Stimulated activated CD4-positive, alpha-beta T cell treated with anti-CD3 and anti-CD28 coated beads, Interleukin-1b, Interleukin-23, amount 100 ng/mL, for 1 hour (primary cell): ENCODE measurements around the gene GJD3.
"Not testable (repeated sequence)": the region's sequence is repeated elsewhere in the genome, so short reads cannot be mapped to it uniquely, and the experiment has no call there.

Experiments
- DNase-seq, 2 donors: peaks; one replicate each; pipeline ENCODE4 v3.0.0-alpha.2; 2020; ENCODE audit warnings: low read depth in 2 of 2

Gene GJD3

DNA sequence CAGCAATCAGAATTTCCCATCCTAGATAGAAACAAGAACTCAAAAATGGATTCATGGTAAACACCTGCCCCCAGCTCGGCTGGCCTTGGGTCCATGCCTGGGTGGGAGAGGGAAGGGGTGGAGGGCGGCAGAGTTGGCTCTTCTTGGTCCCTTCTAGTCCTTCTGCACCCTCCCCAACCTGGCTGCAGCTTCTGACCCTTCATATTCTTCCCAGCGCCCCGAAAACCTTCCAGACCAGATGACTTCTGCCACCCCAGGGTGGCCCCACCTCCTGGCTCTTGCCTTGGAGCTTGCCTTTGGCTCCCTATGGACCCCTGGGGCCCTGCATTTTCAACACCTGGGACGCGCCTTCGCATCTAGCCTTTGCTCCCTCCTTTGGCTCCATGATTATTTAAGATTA is 5.4 kb upstream of the GJD3 start:
- no peak for DNase-seq

DNA sequence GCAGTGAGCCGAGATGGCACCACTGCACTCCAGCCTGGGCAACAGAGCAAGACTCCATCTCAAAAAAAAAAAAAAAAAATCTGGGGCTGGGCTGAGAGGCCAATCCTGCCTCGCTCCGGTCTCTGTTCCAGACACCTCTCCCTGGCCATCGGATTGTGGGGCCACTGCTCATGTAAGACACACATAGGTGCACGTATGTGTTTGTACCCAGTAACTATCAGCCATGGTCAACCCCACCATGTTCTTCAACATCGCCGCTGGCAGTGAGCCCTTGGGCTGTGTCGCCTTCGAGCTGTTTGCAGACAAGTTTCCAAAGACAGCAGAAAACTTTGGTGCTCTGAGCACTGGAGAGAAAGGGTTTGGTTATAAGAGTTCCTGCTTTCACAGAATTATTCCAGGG is 3.2 kb upstream of the GJD3 start:
- not testable (repeated sequence) for DNase-seq

DNA sequence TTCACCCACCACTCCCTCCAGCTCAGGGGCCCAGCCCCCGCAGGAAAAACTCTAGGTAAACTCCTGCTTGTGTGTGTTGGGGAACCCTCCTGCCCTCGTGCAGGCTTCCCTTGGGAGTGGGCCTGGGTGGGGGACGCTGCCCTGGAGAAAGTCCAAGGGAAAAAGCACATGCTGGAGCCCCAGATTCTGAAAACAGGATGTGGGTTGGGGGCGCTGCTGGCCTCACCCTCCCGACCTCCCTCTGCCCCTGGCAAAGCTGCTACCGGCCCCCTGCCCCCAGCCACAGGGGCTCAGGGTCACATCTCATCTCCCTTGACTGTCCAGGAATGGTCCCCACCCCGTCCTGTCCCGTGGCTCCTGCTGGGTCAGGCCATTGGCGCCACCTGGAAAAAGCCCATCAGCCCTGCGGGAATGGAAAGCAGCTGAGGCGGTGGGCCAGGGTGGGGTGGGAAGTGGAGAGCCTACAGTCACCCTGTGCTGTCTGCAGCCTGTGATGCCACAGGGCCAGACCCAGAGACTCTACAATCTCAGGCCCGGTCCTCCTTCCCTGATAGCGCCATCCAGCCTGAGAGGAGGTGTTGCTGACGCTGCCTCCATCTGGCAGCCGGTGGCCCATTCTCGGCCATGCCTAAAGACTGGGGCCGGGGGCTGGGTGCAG is 2.5 kb upstream of the GJD3 start:
- no peak for DNase-seq

DNA sequence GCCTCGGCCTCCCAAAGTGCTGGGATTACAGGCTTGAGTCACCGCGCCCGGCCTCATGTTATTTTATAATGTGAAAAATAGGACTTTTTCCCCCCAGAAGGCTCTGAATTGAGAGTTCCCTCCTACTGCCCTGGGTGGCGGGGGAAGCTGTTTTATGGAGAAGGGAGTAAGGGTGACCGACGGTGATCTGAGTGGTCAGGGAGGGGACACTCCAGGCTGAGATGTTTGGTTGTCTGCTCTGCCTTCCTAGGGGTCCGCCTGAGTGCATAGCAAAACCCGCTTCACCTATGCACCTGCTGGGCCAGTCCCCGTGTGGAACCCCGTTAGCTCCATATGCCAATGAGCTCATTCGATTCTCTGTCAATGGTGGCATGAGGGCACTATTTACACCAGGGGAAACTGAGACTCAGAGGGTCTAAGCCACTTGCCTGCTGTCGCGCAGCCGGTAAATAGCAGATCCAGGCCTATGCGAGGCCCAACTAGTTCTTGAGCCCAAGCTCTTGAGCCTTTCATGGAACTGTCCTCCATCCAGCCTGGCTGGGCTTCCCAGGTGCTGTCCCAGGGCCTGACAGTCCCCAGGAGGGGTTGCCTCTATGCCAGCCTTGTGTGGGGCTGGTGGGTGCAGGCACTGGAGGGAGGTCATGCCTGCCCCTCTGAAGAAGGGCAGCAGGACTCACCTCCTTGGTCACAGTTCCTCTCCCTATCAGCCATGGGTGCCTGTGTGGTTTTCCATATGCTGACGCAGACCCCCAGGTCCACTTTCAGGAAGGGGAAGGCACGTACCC is 1.7 kb upstream of the GJD3 start:
- no peak for DNase-seq

DNA sequence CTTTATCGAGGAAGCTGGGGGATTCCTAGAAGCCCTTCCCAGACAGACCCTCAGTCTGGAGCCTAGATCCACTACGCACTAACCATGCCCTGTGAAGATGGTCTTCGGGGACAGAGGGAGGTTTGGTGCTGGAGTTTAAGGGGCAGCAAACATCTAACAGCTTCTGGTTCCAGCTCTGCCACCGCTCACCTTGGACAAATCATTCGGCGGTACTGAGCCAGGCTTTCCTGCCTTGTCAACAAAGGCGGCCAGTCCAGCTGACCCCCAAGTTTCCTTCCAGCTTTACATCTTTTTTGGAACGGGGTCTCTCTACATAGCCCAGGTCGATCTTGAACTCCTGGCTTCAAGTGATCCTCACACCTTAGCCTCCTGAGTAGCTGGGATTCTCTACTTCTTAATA is 369 bp upstream of the GJD3 start:
- no peak for DNase-seq

DNA sequence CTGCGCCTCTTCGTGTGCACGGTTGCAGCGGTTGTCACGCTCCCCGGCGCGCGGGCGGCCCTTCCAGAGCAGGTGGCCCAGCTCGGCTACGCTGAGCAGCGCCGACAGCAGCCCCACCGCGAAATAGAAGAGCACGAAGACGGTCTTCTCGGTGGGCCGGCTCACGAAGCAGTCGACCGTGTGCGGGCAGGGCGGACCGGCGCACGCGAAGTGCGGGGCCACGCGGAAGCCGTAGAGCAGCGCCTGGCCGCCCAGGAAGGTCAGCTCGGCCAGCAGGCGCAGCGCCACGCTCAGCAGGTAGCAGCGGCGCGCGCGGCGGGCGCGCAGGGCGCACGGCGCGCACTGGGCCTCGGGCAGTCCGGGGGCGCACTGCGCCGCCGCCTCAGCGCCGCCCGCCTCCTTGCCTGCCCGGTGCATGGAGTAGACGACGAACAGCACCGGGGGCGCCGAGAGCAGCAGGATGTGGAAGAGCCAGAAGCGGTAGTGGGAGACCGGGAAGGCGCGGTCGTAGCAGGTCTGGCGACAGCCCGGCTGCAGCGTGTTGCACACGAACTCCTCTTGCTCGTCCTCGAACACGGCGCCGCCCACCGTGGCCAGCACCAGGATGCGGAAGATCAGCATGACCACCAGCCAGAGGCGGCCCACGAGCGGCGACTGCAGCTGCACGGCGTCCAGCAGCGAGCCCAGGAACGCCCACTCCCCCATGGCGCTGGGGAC is 1.3 kb downstream of the GJD3 start:
- DNase-seq: no peak

DNA sequence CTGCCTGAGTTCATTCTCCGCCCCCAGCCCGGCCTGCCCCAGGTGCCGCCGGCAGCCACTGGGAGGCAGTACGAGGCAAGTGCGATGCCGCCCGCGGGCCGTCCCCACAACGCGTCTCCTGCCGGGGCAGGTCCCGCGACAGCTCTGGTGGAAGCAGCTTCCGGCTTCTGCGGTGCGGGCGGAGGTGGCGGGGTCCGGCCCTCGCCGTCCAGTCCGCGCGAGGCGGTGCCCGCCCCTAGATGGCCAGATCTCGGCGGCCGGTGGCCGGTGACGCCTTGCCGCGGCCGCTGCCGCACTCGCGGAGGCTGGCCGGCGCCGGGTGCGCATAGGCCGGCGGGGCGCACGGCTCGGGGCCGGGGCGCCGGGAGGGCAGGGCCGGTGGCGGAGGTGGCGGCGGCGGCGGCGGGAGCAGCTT is 1.8 kb downstream of the GJD3 start:
- peak; percentile 50 to 71 for DNase-seq

DNA sequence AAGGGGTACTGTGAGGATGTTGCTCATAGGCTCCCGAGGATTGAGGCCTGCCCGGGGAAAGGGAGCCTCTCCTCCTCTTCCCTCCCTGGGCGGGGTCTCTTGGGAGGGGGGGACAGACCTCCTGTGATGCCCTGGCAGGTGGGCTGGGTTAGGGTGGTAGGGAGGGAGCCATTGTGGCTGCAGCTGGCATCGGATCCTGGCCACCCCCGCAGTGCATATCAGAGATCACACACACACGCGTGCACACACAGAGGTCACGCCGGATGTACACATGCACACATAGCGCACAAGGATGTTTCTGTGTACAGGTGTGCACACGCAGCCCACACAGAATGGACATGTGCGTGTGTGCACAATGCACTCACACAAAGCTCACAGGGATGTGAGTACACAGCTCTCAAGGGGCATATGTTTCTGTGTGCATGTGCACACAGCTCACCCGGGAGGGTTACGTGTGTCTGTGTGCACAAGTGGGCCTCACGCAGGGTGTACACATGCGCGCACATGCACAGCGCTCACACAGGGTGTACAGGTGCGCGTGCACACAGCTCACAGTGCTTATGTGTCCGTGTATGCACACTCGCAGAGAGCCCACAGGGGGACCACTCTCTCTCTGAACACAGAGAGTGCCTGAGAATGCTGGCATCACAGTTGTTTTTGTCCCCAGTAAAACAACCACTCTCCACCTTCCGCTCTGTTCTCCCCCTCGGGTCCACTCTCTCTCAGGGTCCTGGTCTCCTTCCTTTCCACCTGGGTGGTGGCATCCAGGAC is 2.4 kb downstream of the GJD3 start:
- DNase-seq: no peak

DNA sequence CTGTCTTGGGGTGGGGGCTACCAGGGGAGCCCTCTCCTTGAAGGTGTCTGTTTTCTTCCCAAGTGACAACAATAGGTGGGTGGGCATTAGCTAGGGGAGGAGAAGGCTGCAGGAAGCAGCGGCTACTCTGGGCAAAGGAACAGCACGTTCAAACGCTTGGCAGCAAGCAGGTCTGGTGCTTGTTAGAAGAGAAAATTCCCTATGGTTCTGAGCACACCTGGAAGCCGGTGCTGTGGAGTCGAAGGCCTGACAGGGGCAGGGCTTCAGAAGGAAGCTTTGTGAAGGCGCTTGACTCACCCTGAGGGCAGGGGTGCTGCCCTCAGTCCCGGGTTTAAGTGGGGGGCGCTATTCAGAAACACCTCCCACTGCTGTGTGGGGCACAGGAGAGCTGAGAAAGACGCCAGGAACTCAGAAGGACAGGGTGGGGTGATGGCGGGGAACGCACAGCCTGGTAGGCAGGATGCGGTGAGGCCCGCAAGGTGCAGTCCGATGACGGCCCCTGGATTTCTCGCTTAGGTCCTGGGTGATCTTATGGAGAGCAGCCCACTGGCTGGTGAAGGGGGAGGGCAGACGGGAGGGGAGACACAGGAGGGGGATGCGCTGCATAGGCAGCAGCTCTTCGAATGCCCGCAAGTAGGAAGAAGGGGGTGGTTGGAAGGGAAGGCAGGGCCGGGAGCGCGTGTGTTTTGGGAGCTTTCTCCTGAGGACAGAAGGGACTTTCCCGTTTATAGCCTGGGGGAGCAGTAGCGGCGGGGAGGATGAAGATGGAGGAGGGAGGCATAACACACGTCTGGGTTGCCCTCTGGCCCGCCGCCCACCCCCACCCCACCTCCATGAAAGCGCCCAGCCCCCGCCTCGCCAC is 3.2 kb downstream of the GJD3 start:
- no peak for DNase-seq

DNA sequence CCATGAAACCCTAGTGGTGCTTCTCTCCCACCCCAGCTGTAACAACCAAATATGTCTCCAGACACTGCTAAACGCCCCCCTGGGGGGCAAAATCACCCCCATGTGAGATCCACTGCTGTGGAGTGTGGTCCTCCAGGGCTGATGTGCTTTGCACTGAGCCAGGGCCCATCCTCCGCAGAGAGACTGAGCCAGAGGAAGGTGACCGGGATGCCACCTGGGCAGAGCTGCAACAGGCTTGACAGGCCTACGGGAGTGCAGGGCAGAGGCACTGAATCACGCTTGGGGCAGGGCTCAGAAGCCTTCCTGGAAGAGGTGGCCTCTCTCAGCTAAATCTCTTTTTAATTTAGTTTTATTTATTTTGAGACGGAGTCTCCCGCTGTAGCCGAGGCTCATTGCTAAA is 4.4 kb downstream of the GJD3 start:
- DNase-seq: no peak

DNA sequence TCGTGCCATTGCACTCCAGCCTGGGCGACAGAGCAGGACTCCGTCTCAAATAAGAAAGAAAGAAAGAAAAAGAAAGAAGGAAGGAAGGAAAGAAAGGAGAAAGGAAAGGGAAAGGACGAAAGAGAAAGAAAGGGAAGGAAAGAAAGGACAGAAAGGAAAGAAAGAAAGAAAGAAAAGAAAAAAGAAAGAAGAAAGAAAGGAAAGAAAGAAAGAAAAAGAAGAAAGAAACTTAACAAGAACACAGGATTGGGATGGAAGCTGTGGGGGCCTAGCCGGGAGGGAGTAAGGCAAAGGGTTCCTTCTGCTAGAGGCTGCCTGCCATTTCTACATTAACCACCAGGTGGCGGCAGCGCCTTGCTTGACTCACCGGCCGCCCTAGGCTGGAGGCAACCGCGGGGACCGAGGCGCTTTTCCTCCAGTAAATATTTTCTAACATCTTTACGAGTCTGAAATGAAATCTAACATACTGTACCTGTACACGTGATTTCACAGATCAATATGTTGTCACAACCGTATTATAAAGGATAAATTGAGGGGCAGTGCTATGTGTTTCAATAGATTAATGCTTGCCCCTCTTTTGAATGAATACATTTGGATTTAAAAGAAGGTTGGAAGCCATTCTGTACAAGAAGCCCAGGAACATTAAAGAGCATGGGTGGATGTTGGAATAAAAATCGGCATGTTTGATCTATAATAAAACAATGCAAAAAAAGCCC is 6.1 kb downstream of the GJD3 start:
- DNase-seq: peak; percentile 80 to 91

DNA sequence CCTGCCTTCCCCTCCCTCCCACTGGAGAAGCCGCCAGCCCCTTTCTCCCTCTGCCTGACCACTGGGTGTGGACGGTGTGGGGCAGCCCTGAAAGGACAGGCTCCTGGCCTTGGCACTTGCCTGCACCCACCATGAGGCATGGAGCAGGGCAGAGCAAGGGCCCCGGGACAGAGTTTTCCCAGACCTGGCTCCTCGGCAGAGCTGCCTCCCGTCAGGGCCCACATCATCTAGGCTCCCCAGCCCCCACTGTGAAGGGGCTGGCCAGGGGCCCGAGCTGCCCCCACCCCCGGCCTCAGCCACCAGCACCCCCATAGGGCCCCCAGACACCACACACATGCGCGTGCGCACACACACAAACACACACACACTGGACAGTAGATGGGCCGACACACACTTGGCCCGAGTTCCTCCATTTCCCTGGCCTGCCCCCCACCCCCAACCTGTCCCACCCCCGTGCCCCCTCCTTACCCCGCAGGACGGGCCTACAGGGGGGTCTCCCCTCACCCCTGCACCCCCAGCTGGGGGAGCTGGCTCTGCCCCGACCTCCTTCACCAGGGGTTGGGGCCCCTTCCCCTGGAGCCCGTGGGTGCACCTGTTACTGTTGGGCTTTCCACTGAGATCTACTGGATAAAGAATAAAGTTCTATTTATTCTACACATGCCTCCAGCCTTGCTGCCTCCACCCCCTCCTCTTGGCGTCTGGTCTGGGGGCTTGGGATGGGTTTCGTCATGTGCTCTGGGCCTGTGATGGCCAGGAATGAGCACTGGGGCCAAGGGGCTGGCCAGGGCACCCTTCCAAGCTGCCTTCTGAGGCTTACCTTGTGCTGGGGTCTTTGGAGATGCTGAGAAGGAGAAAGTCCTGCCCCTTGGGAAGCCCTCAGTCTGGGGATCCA is 7.3 kb downstream of the GJD3 start:
- DNase-seq: no peak

DNA sequence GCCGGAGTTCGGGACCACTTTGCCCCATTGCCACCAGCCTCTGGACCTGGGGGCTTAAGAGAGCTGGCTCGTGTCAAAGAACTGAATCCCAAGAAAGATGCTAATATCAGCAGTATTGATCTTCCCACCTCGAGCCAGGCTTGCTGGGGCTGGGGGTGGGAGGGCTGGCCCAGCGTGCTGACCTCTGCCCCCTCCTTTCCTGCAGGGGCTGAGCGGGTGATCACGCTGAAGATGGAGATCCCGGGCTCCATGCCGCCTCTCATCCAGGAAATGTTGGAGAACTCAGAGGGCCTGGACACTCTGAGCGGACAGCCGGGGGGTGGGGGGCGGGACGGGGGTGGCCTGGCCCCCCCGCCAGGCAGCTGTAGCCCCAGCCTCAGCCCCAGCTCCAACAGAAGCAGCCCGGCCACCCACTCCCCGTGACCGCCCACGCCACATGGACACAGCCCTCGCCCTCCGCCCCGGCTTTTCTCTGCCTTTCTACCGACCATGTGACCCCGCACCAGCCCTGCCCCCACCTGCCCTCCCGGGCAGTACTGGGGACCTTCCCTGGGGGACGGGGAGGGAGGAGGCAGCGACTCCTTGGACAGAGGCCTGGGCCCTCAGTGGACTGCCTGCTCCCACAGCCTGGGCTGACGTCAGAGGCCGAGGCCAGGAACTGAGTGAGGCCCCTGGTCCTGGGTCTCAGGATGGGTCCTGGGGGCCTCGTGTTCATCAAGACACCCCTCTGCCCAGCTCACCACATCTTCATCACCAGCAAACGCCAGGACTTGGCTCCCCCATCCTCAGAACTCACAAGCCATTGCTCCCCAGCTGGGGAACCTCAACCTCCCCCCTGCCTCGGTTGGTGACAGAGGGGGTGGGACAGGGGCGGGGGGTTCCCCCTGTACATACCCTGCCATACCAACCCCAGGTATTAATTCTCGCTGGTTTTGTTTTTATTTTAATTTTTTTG is 8.5 kb downstream of the GJD3 start:
- DNase-seq: no peak

DNA sequence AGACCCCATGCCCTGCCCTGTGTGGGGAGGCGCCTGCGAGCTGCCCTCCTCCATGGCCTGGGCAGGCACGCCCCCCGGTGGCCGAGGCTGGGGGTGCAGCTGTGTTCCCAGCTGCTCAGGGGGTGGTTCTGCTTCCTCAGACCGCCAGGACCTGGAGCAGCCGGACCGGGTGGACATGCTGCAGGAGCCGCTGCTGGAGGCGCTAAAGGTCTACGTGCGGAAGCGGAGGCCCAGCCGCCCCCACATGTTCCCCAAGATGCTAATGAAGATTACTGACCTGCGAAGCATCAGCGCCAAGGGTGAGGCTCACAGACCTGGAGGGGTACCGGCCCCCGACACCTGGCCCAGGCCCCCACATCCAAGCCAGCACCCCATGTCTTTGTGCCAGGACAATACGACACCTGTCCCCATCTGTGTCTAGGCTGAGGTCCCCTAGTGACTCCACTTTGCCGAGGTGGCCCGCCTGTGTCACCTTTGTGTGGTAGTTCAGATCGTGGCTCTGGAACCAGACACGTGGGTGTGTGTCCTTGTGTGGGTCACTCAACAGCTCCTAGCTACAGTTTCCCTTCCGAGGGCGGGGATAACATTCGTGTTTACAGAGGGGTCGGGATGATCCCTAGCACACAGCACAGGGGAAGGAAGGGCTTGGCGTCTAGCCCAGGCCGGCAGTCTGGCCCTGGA is 9.3 kb downstream of the GJD3 start:
- peak; percentile 63 to 83 for DNase-seq

DNA sequence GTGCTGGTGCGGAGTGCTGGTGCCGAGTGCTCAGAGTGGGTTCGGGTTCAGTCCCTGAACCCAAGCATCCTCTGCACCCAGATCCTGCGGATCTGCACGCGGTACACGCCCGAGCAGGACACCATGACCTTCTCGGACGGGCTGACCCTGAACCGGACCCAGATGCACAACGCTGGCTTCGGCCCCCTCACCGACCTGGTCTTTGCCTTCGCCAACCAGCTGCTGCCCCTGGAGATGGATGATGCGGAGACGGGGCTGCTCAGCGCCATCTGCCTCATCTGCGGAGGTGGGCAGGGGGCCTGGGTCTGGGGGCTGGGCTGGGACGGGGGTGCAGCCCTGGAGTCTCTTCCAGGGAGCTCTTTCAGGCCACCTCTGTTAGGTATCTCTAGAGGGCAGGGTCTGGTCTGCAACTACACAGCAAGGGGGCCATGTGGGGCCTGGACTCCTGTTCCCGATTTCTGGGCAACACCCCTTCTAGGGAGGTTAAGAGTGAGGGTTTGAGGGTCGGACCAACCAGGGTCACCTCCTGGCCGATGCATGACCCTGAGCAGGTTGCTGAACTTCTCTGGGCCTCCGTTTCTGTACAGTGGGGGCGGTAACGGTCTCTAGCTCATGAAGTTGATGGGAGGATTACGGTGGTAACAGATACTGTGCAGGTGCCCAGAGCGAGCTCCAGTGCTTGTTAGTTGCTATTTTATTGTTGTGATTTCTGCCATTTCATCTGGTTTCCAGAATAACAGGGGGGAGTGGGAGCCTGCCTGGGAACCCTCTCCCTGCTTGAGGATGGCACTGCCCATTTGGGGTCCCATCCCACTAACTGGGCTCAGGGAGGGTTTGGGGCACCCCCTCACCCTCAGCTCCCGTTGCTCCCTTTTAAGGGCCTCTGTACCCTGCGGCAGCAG is 10.1 kb downstream of the GJD3 start:
- no peak for DNase-seq

DNA sequence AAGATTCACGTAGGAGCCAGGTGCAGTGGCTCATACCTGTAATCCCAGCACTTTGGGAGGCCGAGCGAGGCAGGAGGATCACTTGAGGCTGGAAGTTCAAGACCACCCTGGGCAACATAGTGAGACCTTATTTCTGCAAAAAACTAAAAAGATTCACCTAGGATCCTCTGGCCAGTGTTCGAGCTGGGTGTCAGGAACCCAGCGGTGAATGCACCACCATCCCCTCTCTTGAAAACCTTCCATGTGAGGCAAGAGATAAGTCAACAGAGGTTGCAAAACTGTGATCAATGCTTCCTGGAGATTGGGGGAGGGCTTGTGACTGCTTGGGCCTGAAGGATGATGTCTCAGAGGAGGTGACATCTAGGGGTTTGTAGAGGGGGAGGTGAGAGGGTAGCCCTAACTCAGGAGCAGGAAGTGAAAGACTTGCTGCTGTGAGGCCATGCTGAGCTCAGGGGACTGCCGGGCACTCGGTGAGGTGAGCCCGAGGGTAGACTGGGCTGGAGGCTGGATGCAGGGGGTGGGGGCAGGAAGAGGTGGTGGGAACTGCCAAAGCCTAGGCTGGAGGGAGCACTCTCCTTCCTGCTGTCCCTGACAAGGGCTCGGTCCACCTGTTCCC is 11.7 kb downstream of the GJD3 start:
- DNase-seq: no peak
